Peyer's patch (tissue), 4 donors: Measurements from ENCODE around the gene CD302. TPM values are rescaled to one million over a fixed set of nuclear protein-coding genes. Genes with fewer than 3 reads are reported as not detected.

Experiments used
- DNase-seq, 3 donors: peaks; one replicate each; pipeline ENCODE4 v3.0.0-alpha.2; 2017 to 2019
- H3K27ac ChIP-seq, 4 donors: fragments of 200-600 bp; sonication (generic); one replicate each; pipeline ENCODE4 v1.5.1; 2016 to 2019
- H3K27me3 ChIP-seq, 2 donors: fragments of 200-600 bp; sonication (generic); one replicate each; pipeline ENCODE4 v1.5.1; 2019
- H3K36me3 ChIP-seq, 3 donors: fragments of 200-600 bp; sonication (generic); one replicate each; pipeline ENCODE4 v1.5.1; 2016 to 2019
- H3K4me1 ChIP-seq, 4 donors: fragments of 200-600 bp; sonication (generic); one replicate each; pipeline ENCODE4 v1.5.1; 2016 to 2019
- H3K4me3 ChIP-seq, 4 donors: fragments of 200-600 bp; sonication (generic); 1 replicate in 3 of 4; 2 replicates in 1 of 4; pipeline ENCODE4 v1.5.1; 2016 to 2019; ENCODE audit warnings: mild to moderate bottlenecking in 1 of 4
- H3K9me3 ChIP-seq, 4 donors: fragments of 200-600 bp; sonication (generic); one replicate each; pipeline ENCODE4 v1.5.1; 2016 to 2019; ENCODE audit warnings: mild to moderate bottlenecking in 1 of 4
- POLR2A ChIP-seq, 2 donors: fragments of 450-650 bp; IDR thresholded peaks; one replicate each; pipeline ENCODE4 v1.5.1; 2017; ENCODE audit warnings: antibody characterized with exemption in 2 of 2, mild to moderate bottlenecking in 2 of 2, moderate library complexity in 2 of 2
- total RNA-seq, 4 donors: library from RNA; depleted of rRNA; stranded (reverse); fragments of >200 nt; gene quantifications; one replicate each; pipeline ENCODE4 v1.1.0, GENCODE V29; 2016
- TF ChIP-seq, protein P1 (sequence below), 6 experiments: fragments of 450-650 bp in 4 of 6; fragments of 200-600 bp in 2 of 6; sonication (generic) in 1 of 6; IDR thresholded peaks; one replicate each; pipeline ENCODE4 v1.5.1; 2017 to 2019; ENCODE audit warnings: antibody characterized with exemption in 6 of 6, mild to moderate bottlenecking in 3 of 6, moderate library complexity in 1 of 6

Gene CD302, protein sequence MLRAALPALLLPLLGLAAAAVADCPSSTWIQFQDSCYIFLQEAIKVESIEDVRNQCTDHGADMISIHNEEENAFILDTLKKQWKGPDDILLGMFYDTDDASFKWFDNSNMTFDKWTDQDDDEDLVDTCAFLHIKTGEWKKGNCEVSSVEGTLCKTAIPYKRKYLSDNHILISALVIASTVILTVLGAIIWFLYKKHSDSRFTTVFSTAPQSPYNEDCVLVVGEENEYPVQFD
- total RNA-seq: 10 to 100 TPM; 17.9 to 38.0 (median 30.1) TPM

GRCh38 chr2:159797543-159798375 lies at the start of gene CD302:
CD302 (minus strand) TSS chr2:159798208; CDS start chr2:159798198, 10 bp downstream.
- H3K27ac ChIP-seq: peak within 1 kb of the TSS; percentile 66 to 90 (median 82)
- peak in 2 of 3 donors; percentile 72 to 74 for DNase-seq
- H3K9me3 ChIP-seq: no peaks in the 10 kb centered on the region
- no peak for TF ChIP-seq POLR2A (IDR thresholded peaks at IDR 0.05)
- TF ChIP-seq, protein P1, sequence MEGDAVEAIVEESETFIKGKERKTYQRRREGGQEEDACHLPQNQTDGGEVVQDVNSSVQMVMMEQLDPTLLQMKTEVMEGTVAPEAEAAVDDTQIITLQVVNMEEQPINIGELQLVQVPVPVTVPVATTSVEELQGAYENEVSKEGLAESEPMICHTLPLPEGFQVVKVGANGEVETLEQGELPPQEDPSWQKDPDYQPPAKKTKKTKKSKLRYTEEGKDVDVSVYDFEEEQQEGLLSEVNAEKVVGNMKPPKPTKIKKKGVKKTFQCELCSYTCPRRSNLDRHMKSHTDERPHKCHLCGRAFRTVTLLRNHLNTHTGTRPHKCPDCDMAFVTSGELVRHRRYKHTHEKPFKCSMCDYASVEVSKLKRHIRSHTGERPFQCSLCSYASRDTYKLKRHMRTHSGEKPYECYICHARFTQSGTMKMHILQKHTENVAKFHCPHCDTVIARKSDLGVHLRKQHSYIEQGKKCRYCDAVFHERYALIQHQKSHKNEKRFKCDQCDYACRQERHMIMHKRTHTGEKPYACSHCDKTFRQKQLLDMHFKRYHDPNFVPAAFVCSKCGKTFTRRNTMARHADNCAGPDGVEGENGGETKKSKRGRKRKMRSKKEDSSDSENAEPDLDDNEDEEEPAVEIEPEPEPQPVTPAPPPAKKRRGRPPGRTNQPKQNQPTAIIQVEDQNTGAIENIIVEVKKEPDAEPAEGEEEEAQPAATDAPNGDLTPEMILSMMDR (IDR thresholded peaks at IDR 0.05): no peak
- no peaks in the 10 kb centered on the region for H3K36me3 ChIP-seq
- H3K4me1 ChIP-seq: peaks cover 0 to 46% (median 0%) of the 10 kb centered on the region in 4 donors
- no peaks in the 10 kb centered on the region for H3K27me3 ChIP-seq
- peak within 1 kb of the TSS; percentile 54 to 91 (median 68) for H3K4me3 ChIP-seq

DNA sequence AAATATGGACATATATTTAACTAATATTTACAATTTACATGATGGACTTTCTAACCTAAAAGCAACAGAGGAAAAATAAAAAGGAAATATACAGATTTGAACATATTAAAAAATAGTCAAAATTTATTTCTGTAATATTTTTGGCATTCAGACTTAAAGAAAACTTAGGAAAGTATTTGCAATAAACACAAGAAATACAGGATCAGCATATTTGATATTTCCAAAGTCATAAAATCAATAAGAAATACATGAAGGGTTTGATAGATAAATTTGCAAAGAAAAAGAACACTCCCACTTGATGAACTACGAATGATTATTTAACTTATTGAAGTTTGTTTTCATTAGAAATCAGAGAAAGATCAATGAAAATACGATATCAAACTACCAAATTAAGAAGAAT lies 48.6 kb upstream of the CD302 start:
- no peaks in the 10 kb centered on the region for H3K4me1 ChIP-seq
- H3K9me3 ChIP-seq: no peaks in the 10 kb centered on the region
- no peak overlapping the region for H3K27ac ChIP-seq
- no peak for DNase-seq
- H3K36me3 ChIP-seq: no peaks in the 10 kb centered on the region
- H3K4me3 ChIP-seq: no peak overlapping the region
- TF ChIP-seq POLR2A (IDR thresholded peaks at IDR 0.05): no peak
- TF ChIP-seq, protein P1 (IDR thresholded peaks at IDR 0.05): no peak
- no peaks in the 10 kb centered on the region for H3K27me3 ChIP-seq

- H3K36me3 ChIP-seq: peaks cover 0 to 12% (median 0%) of the 10 kb centered on the region in 3 donors
- no peak overlapping the region for H3K4me3 ChIP-seq
- H3K27me3 ChIP-seq: no peaks in the 10 kb centered on the region
- TF ChIP-seq, protein P1 (IDR thresholded peaks at IDR 0.05): no peak
- no peak for TF ChIP-seq POLR2A (IDR thresholded peaks at IDR 0.05)
- H3K27ac ChIP-seq: no peak overlapping the region
- no peak for DNase-seq
- H3K4me1 ChIP-seq: no peaks in the 10 kb centered on the region
- no peaks in the 10 kb centered on the region for H3K9me3 ChIP-seq
These were observed 42.6 kb upstream of the CD302 start for GRCh38 chr2:159840616-159841015.

DNA sequence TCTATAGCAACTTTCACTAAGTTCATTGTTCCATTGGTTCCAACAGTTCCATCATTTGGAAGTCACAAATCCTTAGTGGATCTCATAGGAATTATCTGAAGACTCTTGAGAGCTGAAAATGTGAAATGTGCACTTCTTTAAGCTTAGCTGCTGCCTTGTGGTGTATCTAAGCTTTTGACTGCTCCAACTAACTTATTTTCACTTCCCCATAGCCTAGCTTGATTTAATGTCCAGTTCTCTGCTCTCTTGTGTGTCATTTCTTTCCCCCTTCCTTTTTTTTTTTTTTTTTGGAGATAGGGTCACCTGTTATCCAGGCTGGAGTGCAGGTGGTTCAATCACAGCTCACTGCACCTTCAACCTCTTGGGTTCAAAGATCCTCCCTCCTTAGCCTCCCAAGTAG lies 34.9 kb upstream of the CD302 start:
- no peaks in the 10 kb centered on the region for H3K27me3 ChIP-seq
- no peaks in the 10 kb centered on the region for H3K9me3 ChIP-seq
- peaks cover 0 to 15% (median 0%) of the 10 kb centered on the region in 3 donors for H3K36me3 ChIP-seq
- no peaks in the 10 kb centered on the region for H3K4me1 ChIP-seq
- H3K27ac ChIP-seq: no peak overlapping the region
- TF ChIP-seq, protein P1 (IDR thresholded peaks at IDR 0.05): no peak
- TF ChIP-seq POLR2A (IDR thresholded peaks at IDR 0.05): no peak
- H3K4me3 ChIP-seq: no peak overlapping the region
- no peak for DNase-seq

- no peak overlapping the region for H3K4me3 ChIP-seq
- no peak for DNase-seq
- H3K4me1 ChIP-seq: no peaks in the 10 kb centered on the region
- no peaks in the 10 kb centered on the region for H3K9me3 ChIP-seq
- no peak overlapping the region for H3K27ac ChIP-seq
- H3K27me3 ChIP-seq: no peaks in the 10 kb centered on the region
- peaks cover 0 to 15% (median 0%) of the 10 kb centered on the region in 3 donors for H3K36me3 ChIP-seq
- no peak for TF ChIP-seq POLR2A (IDR thresholded peaks at IDR 0.05)
- TF ChIP-seq, protein P1 (IDR thresholded peaks at IDR 0.05): no peak
These were observed 34.0 kb upstream of the CD302 start for GRCh38 chr2:159832026-159832425.
